Measurements from ENCODE around the gene CWH43.
"Not testable (repeated sequence)": the region's sequence is repeated elsewhere in the genome, so short reads cannot be mapped to it uniquely, and the experiment has no call there.

DNA sequence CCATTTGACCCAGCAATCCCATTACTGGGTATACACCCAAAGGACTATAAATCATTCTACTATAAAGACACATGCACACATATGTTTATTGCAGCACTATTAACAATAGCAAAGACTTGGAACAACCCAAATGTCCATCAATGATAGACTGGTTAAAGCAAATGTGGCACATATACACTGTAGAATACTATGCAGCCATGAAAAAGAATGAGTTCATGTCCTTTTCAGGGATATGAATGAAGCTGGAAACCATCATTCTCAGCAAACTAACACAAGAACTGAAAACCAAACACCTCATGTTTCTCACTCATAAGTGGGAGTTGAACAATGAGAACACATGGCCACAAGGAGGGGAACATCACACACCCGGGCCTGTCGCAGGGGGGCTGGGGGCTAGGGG, 2.1 kb upstream of the CWH43 start:
- TF ChIP-seq MXI1 (IDR thresholded peaks at IDR 0.05; ENCODE audit: low read depth, low read length); CHD4 (IDR thresholded peaks at IDR 0.05); YY1 (IDR thresholded peaks at IDR 0.05; ENCODE audit: low read depth, low read length); CREB1 (IDR thresholded peaks at IDR 0.05; ENCODE audit: low read depth); POLR2AphosphoS2 (IDR thresholded peaks at IDR 0.05; ENCODE audit: low read depth, low read length); USF2 (IDR thresholded peaks at IDR 0.05; ENCODE audit: borderline replicate concordance, low read depth, low read length); GABPA (IDR thresholded peaks at IDR 0.05; ENCODE audit: low read depth); CHD1 (IDR thresholded peaks at IDR 0.05; ENCODE audit: low read depth, low read length); ELK1 (IDR thresholded peaks at IDR 0.05; ENCODE audit: low read depth, low read length); PAX5 (IDR thresholded peaks at IDR 0.05; ENCODE audit: borderline replicate concordance, low read depth, low read length); FOXK2 (IDR thresholded peaks at IDR 0.05): not testable (repeated sequence)
- TF ChIP-seq, protein P1, sequence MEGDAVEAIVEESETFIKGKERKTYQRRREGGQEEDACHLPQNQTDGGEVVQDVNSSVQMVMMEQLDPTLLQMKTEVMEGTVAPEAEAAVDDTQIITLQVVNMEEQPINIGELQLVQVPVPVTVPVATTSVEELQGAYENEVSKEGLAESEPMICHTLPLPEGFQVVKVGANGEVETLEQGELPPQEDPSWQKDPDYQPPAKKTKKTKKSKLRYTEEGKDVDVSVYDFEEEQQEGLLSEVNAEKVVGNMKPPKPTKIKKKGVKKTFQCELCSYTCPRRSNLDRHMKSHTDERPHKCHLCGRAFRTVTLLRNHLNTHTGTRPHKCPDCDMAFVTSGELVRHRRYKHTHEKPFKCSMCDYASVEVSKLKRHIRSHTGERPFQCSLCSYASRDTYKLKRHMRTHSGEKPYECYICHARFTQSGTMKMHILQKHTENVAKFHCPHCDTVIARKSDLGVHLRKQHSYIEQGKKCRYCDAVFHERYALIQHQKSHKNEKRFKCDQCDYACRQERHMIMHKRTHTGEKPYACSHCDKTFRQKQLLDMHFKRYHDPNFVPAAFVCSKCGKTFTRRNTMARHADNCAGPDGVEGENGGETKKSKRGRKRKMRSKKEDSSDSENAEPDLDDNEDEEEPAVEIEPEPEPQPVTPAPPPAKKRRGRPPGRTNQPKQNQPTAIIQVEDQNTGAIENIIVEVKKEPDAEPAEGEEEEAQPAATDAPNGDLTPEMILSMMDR (IDR thresholded peaks at IDR 0.05 in 2 of 3, conservative IDR thresholded peaks at IDR 0.05 in 1 of 3; ENCODE audit: control insufficient read depth in 2 of 3, extremely low read depth in 1 of 3, insufficient read depth in 1 of 3, low read depth in 3 of 3, low read length in 3 of 3), result not testable (repeated sequence)
- TF ChIP-seq, protein P2, sequence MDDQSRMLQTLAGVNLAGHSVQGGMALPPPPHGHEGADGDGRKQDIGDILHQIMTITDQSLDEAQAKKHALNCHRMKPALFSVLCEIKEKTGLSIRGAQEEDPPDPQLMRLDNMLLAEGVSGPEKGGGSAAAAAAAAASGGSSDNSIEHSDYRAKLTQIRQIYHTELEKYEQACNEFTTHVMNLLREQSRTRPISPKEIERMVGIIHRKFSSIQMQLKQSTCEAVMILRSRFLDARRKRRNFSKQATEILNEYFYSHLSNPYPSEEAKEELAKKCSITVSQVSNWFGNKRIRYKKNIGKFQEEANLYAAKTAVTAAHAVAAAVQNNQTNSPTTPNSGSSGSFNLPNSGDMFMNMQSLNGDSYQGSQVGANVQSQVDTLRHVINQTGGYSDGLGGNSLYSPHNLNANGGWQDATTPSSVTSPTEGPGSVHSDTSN (IDR thresholded peaks at IDR 0.05; ENCODE audit: insufficient replicate concordance, low read depth, low read length), result not testable (repeated sequence)

All from GM12878 (cell line).